Thyroid gland (tissue), 4 donors: Measurements from ENCODE around the gene MSL3. TPM values are rescaled to one million over a fixed set of nuclear protein-coding genes. Genes with fewer than 3 reads are reported as not detected.

Experiments
- DNase-seq, 2 donors: peaks; one replicate each; pipeline ENCODE4 v3.0.0-alpha.2; 2019
- H3K27ac ChIP-seq, 3 donors: fragments of 200-600 bp; sonication (generic); 1 replicate in 2 of 3; 2 replicates in 1 of 3; pipeline ENCODE4 v1.5.1; 2016 to 2019; ENCODE audit warnings: mild to moderate bottlenecking in 1 of 3, moderate library complexity in 1 of 3
- H3K27me3 ChIP-seq: fragments of 200-600 bp; sonication (generic); one replicate; pipeline ENCODE4 v1.5.1; 2019
- H3K36me3 ChIP-seq, 2 donors: fragments of 200-600 bp; sonication (generic); one replicate each; pipeline ENCODE4 v1.5.1; 2016 to 2019
- H3K4me1 ChIP-seq, 2 donors: fragments of 200-600 bp; sonication (generic); one replicate each; pipeline ENCODE4 v1.5.1; 2017 to 2019
- H3K4me3 ChIP-seq, 3 donors: fragments of 200-600 bp; sonication (generic); replicated peaks in 1 of 3; 1 replicate in 2 of 3; 2 replicates in 1 of 3; pipeline ENCODE4 v1.5.1; 2016; ENCODE audit warnings: mild to moderate bottlenecking in 1 of 3
- H3K9me3 ChIP-seq: fragments of 200-600 bp; sonication (generic); one replicate; pipeline ENCODE4 v1.5.1; 2017
- POLR2A ChIP-seq, 2 donors: fragments of 450-650 bp; IDR thresholded peaks; one replicate each; pipeline ENCODE4 v1.6.1; 2017; ENCODE audit warnings: antibody characterized with exemption in 2 of 2, mild to moderate bottlenecking in 2 of 2, moderate library complexity in 1 of 2
- WGBS, 2 donors: methylation state at CpG; one replicate each; pipeline ENCODE4 v1.1.5; 2017; 5-methylcytosine and 5-hydroxymethylcytosine counted together
- intact Hi-C: fragments of 100-400 bp; cut with DNase I; formaldehyde crosslinking; loops from one replicate; pipeline ENCODE4 v1.15.1; 2023
- total RNA-seq, 4 donors: library from RNA; depleted of rRNA; stranded (reverse); fragments of >200 nt; gene quantifications; one replicate each; pipeline ENCODE4 v1.2.3, GENCODE V29; 2016
- TF ChIP-seq, protein P1 (sequence below), 6 experiments: fragments of 200-600 bp in 3 of 6; fragments of 450-650 bp in 3 of 6; sonication (generic) in 3 of 6; IDR thresholded peaks; one replicate each; pipeline ENCODE4 v1.5.1; 2016 to 2019; ENCODE audit warnings: antibody characterized with exemption in 6 of 6, mild to moderate bottlenecking in 2 of 6, inconsistent platforms in 1 of 6, moderate library complexity in 1 of 6

MSL3 gene
- total RNA-seq, 4 donors from 2014 or later, result 18.4 to 21.8 (median 21.6) TPM

GRCh38 chrX:11755724-11756123, 2.3 kb upstream of the MSL3 start:
- WGBS, 2 donors, result 69% methylated on average over 2 of the region's 2 CpGs; no CpG with 5 or more reads in 1 of the 2 donors
- Histone ChIP-seq H3K27ac (no peak overlapping the region), H3K27me3 (no peaks in the 10 kb centered on the region), H3K36me3 (no peaks in the 10 kb centered on the region), H3K4me3 (no peak overlapping the region), H3K4me1 (no peaks in the 10 kb centered on the region), H3K9me3 (no peaks in the 10 kb centered on the region)
- no peak for DNase-seq
- TF ChIP-seq POLR2A (IDR thresholded peaks at IDR 0.05), result no peak
- TF ChIP-seq, protein P1, sequence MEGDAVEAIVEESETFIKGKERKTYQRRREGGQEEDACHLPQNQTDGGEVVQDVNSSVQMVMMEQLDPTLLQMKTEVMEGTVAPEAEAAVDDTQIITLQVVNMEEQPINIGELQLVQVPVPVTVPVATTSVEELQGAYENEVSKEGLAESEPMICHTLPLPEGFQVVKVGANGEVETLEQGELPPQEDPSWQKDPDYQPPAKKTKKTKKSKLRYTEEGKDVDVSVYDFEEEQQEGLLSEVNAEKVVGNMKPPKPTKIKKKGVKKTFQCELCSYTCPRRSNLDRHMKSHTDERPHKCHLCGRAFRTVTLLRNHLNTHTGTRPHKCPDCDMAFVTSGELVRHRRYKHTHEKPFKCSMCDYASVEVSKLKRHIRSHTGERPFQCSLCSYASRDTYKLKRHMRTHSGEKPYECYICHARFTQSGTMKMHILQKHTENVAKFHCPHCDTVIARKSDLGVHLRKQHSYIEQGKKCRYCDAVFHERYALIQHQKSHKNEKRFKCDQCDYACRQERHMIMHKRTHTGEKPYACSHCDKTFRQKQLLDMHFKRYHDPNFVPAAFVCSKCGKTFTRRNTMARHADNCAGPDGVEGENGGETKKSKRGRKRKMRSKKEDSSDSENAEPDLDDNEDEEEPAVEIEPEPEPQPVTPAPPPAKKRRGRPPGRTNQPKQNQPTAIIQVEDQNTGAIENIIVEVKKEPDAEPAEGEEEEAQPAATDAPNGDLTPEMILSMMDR (IDR thresholded peaks at IDR 0.05), result no peak
- intact Hi-C loops, result no loop called here

- 70 to 74% methylated on average over 15 of the region's 15 CpGs for WGBS, 2 donors
Measured at GRCh38 chrX:11756354-11757318, 1.4 kb upstream of the MSL3 start.

DNA sequence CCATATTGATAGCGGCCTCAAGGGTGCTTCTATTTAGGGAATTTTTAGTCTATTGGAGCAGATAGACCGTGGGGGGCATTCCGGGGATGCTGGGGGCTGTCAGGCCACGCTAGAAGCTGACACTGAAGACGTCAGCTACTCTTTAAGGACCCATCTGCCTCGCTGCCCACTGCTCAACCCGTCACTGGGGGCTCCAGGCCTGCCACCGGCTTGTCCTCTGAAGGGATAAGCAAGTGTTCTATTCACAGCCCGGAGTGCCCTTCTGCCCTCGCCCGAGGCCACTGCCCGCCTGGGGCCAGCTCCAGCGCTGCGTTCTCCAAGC, 679 bp upstream of the MSL3 start:
- no peak for TF ChIP-seq POLR2A (IDR thresholded peaks at IDR 0.05)
- TF ChIP-seq, protein P1 (IDR thresholded peaks at IDR 0.05), result no peak
- peak overlapping the region; percentile 9 to 34 (median 22) for H3K4me3 ChIP-seq
- no peak for DNase-seq
- no peaks in the 10 kb centered on the region for H3K4me1 ChIP-seq
- no peaks in the 10 kb centered on the region for H3K27me3 ChIP-seq
- no peaks in the 10 kb centered on the region for H3K9me3 ChIP-seq
- peaks cover 0 to 7% of the 10 kb centered on the region in 2 donors for H3K36me3 ChIP-seq
- H3K27ac ChIP-seq, result peak overlapping the region; percentile 68 to 77 (median 77)
- WGBS, 2 donors, result 4 to 5% methylated on average over 5 to 7 of the region's 14 CpGs
- intact Hi-C loops, result no loop called here

More at GRCh38 chrX:11756354-11757318, 1.4 kb upstream of the MSL3 start:
- intact Hi-C loops, result no loop called here
- H3K9me3 ChIP-seq, result no peaks in the 10 kb centered on the region
- no peak for TF ChIP-seq POLR2A (IDR thresholded peaks at IDR 0.05)
- TF ChIP-seq, protein P1 (IDR thresholded peaks at IDR 0.05), result no peak
- H3K27me3 ChIP-seq, result no peaks in the 10 kb centered on the region
- H3K27ac ChIP-seq, result peak overlapping the region in 2 of 3 donors; percentile 77
- no peak for DNase-seq
- H3K4me1 ChIP-seq, result no peaks in the 10 kb centered on the region
- H3K4me3 ChIP-seq, result no peak overlapping the region
- H3K36me3 ChIP-seq, result peaks cover 0 to 4% of the 10 kb centered on the region in 2 donors

DNA sequence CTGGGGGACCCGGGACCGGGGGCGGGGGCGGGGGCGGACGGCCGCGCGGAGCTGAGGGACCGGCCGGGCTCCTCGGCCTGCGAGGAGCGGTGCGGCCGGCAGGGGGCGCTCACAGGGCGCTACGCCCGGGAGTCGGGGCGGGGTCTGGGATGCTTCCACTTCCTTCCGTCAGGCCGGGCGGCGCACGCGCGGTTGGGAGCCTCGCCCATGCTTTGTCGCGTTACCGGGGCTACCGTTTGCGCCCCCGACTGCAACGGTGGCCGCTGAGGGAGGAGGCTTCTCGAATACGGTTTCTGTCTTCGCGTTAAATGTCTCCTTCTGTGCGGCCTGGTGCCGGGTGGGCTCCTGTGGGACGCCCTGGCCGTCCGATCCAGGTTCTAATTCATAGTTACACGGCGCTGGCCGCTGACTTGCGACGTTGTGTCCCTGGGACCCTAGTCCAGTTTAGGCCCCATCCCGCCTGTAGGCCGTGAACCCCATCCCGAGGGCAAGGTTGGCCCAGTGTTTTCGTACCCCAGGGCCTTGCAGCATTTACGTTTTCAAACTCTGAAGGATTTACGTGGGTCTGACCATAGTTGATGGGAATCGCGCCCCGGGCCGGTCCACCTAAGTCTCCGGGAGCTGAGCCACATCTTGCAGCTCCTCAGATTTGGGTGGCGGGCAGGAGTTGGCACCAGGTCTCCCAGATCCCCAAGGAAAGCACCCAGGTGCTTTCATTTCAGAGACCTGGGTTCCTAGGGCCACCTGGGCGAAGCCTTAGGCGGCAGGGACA, 549 bp downstream of the MSL3 start:
- H3K4me3 ChIP-seq, result peak overlapping the region; percentile 35 to 83 (median 64)
- intact Hi-C loops, result no loop called here
- TF ChIP-seq POLR2A (IDR thresholded peaks at IDR 0.05), result peak in 1 of 2 donors; percentile 56
- TF ChIP-seq, protein P1 (IDR thresholded peaks at IDR 0.05), result peak; percentile 11 to 85 (median 54)
- H3K9me3 ChIP-seq, result no peaks in the 10 kb centered on the region
- DNase-seq, result peak; percentile 82
- H3K27me3 ChIP-seq, result no peaks in the 10 kb centered on the region
- no peaks in the 10 kb centered on the region for H3K4me1 ChIP-seq
- H3K27ac ChIP-seq, result peak overlapping the region; percentile 60 to 89 (median 81)
- WGBS, 2 donors, result 0% methylated on average over 1 to 2 of the region's 66 CpGs
- peaks cover 0 to 19% of the 10 kb centered on the region in 2 donors for H3K36me3 ChIP-seq
